Measurements from ENCODE around the gene CPS1. TPM values are rescaled to one million over a fixed set of nuclear protein-coding genes. Genes with fewer than 3 reads are reported as not detected.

The CPS1 gene
- polyA plus RNA-seq, 3 donors = 0.74 to 2.7 (median 0.79) TPM

DNA sequence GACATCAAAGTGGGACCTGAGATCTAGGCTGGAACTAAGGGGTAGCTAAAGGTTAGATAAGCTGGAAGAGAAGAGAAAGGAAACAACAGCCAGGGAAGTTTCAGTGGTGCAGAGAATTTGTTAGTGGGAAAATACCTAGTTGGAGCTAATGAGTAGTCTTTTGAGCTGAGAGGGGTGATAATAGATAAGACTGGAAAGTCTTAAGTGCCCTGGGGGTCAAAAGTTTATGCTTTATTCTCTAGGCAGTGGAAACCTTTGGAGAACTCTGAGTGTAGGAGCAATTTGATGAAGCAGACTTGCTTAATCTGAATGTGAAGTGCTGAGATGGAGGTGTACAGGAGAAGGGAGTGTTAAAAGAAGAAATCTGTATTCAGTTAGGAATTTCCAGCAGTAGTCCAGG, 90.8 kb downstream of the CPS1 start:
- no peak overlapping the region for H3K27ac ChIP-seq (ENCODE audit: low read depth, low read length)

GRCh38 chr2:210654091-210654490, 97.7 kb downstream of the CPS1 start:
- no peak overlapping the region for H3K27ac ChIP-seq (ENCODE audit: low read depth, low read length)
- 75 to 83% (median 78%) methylated on average over 1 of the region's 1 CpG for WGBS, 3 donors

DNA sequence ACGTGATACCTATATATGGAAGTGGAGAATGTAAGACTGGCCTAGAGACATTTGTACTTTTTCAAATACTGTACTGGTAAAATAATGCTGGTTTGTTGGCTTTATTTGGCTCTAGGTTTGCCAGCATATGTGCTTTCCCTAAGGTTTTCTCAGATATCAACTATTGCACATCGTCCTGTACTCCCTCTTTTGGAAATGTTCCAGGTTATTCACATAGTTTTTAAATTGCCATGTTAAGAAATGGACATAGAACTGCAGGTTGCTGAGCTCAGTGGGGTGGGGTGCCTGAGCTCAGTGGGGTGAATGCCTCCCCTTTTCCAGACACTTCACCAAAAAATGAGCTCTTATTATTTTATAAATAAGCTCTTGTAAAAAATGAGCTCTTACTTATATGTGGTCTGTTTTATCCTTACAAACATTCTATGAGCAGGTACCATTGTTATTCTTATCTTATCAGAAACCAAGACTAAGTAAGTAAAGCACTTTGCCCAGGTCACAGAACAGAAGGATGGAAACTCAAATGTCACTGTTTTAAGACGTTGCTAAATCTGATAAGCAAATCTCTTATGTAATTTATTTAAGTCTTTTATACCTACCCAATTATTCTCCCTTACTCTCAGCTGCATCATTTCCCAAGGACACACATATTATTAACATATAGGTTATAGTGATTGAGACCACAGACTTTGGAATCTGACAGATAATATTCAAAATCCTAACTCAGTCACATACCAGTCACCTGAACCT, 99.0 kb downstream of the CPS1 start:
- WGBS, 3 donors = 28 to 34% (median 28%) methylated on average over 3 of the region's 3 CpGs
- no peak overlapping the region for H3K27ac ChIP-seq (ENCODE audit: low read depth, low read length)

DNA sequence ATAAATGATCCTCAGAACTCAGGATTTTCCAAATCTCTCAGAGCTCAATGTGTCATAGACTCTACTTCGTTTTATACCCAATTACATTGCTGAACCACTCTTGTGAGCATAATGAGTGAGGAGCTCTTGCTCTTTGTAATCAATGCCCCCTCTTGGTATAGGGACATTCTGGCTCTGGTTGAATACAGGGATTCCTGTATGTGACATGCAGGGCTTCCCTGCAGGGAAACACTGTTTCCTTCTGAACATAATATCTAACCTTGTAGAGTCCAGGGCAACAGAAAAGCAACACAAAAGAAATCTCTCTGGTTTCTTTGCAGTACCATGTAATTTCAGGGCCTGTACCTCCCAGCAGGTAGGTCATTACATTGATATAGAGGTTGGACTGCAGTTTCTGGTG, 101.5 kb downstream of the CPS1 start:
- 75 to 88% (median 80%) methylated on average over 1 of the region's 1 CpG for WGBS, 3 donors
- H3K27ac ChIP-seq (ENCODE audit: low read depth, low read length) = no peak overlapping the region

DNA sequence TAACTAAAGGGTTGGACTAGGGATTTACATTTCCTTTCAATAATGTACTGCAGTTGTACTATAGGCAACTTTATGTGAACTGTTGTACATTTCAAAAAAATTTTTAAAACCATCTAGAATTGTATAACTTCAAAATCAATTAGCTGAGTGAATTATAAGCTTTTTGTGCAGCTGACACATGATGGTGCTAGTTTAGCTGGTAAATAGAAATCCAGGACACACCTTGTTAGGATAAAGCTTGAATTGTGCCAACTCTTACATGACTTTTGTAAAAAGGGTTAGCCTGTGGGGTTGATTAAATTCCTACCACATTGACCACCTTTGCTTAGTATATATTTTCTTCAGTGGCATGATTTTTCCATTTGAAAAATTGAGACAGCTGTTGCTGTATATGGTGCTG, 104.4 kb downstream of the CPS1 start:
- no peak overlapping the region for H3K27ac ChIP-seq (ENCODE audit: low read depth, low read length)

DNA sequence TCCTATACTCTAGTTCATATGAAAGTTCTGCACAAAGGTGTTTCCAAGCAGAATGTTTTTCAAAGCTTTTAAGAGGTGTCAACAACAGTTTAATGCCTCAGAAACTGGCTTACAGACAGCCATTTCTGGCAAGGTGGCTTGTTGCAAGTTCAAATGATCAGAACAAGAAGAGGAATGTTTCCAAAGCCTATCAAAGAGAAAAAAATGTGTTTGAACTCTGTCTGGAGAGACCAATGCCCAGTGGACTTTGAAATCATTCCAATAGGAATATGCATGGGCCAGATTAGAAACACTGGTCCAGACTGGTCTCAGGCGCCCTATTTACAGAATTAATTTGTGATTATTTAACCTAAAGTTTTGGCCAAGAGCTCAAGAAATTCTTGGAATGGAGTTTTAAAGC, 106.2 kb downstream of the CPS1 start:
- no peak overlapping the region for H3K27ac ChIP-seq (ENCODE audit: low read depth, low read length)
- WGBS, 3 donors = 12 to 48% (median 45%) methylated on average over 1 of the region's 1 CpG

DNA sequence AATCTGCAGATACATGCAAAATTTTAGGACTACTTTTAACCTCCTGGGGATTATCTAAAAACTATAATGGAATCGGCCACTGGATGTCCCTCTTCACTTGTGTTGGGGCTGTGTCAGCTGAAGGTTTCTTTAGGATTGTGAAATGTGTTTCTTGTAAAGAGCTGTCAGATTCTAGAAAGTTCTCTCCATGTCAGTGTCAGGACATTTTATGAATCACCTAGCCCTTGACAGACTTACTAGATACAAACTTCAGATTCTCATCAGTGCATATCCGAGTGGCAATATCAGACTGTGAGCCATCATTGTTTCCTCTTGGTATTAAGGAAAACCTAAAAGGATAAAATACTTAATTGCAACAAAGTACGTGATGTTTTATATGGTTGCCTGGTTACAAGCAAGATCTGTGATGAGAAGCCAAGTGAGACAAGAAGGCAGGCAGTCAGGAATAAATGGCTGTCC, 107.3 kb downstream of the CPS1 start:
- 34 to 48% (median 41%) methylated on average over 3 of the region's 3 CpGs for WGBS, 3 donors

GRCh38 chr2:210667711-210668110, 111.3 kb downstream of the CPS1 start:
- no peak overlapping the region for H3K27ac ChIP-seq (ENCODE audit: low read depth, low read length)
- 74 to 90% (median 83%) methylated on average over 5 of the region's 5 CpGs for WGBS, 3 donors

More for the DNA sequence above, 107.3 kb downstream of the CPS1 start:
- no peak overlapping the region for H3K27ac ChIP-seq (ENCODE audit: low read depth, low read length)

DNA sequence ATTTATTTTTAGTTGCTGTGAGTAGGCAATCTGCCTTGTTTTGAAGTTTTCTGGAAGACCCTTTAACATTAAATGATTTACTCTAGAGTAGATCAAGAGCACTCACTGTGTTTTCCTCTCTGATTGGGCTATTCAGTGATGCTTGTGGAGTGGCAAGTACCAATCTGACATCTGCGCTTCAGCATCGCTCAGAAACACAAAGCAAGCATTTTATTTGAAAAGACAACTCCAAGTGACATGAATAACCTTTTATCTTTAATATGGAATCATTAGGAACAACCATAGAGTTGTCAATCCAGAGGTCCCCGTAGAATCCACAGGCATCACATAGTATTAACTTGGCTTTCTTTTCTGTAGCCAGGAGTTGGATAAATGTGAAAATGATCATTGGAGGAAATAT, 114.7 kb downstream of the CPS1 start:
- no peak overlapping the region for H3K27ac ChIP-seq (ENCODE audit: low read depth, low read length)
- 89 to 92% (median 89%) methylated on average over 3 of the region's 3 CpGs for WGBS, 3 donors

GRCh38 chr2:210673117-210673516, 116.7 kb downstream of the CPS1 start:
- WGBS, 3 donors = 76 to 81% (median 78%) methylated on average over 1 of the region's 1 CpG
- H3K27ac ChIP-seq (ENCODE audit: low read depth, low read length) = no peak overlapping the region

DNA sequence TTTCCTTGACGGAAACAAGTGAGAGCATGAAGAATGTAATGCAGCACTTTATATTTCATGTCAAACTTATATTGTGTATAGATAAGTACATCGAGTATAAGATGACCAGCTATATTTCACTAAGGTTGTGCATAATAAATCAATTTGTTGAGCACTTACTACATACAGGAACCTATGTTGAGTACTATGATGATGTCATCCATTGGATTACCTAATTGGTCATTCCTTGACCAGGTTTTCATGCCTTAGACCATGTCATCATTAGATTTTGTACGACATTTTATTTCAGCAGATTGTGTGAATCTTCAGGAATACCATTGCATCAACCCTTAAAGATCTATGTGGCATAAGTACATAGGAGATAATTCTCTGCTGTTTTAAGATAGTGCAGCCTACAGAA, 119.7 kb downstream of the CPS1 start:
- H3K27ac ChIP-seq (ENCODE audit: low read depth, low read length) = no peak overlapping the region
- 81 to 93% (median 83%) methylated on average over 3 of the region's 3 CpGs for WGBS, 3 donors

GRCh38 chr2:210681491-210681890, 125.1 kb downstream of the CPS1 start:
- no peak overlapping the region for H3K27ac ChIP-seq (ENCODE audit: low read depth, low read length)

- 69 to 82% (median 80%) methylated on average over 3 of the region's 3 CpGs for WGBS, 3 donors
- no peak overlapping the region for H3K27ac ChIP-seq (ENCODE audit: low read depth, low read length)
These were observed 130.0 kb downstream of the CPS1 start for GRCh38 chr2:210686401-210686800.

DNA sequence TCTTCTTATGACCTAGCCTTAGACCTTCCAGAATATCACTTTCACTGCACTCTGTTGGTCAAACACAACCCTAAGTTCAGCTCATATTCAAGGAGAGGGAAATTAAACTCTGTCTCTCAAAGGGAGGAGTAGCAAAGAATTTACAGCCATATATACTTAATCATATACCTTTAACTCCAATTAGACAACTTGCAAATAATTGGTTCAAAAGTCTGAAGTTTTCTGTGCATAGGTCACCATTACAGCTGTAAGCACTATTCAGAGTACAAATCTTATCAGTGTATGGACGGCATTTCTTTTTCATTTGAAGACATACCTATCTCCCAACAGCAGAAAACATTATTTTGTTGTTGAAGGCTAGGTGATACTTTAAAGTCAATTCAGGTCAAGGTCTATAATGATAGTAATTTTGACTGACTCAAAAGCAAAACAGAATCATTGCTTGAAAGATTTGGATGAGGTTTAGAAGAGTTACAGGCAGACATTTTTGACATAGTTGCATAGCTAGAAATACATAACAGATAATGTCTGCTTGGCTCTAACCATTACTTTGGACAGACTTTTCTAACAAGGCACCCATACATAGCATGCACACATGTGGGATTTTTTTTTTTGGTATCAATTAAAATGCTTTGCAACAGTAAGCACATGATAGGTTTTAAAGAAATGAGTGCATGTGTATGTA, 131.5 kb downstream of the CPS1 start:
- WGBS, 3 donors = 63 to 79% (median 68%) methylated on average over 1 of the region's 1 CpG
- no peak overlapping the region for H3K27ac ChIP-seq (ENCODE audit: low read depth, low read length)

- 71 to 84% (median 75%) methylated on average over 2 of the region's 2 CpGs for WGBS, 3 donors
These were observed 151.5 kb downstream of the CPS1 start for GRCh38 chr2:210707900-210708299.

GRCh38 chr2:210713122-210713521, 156.7 kb downstream of the CPS1 start:
- no peak overlapping the region for H3K27ac ChIP-seq (ENCODE audit: low read depth, low read length)
- 37 to 94% (median 64%) methylated on average over 2 of the region's 2 CpGs for WGBS, 3 donors

More at GRCh38 chr2:210707900-210708299, 151.5 kb downstream of the CPS1 start:
- no peak overlapping the region for H3K27ac ChIP-seq (ENCODE audit: low read depth, low read length)

DNA sequence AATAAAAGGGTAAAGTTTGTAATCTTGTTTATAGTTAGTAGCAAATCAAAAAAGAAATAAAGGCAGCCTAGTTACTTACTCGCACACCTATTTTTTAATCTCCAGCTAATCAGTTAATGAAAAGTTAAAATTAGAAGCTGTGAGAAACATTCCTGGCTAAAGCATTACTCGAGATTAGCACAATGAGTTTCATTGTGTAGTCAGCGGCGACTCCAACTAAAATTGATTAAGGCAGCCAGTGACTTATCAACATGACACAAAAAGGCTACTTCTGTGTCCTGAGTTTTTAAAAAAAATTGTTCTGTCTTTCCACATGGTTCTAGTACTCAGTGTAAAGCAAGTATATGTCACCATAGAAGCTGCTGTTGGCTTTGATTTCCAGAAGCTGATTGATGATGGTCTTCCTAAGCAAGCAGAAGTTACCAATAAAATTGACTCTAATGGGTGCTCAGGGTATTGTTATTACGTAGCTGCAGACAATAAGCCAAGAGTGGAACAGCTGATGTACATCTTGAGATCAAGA, 159.2 kb downstream of the CPS1 start:
- WGBS, 3 donors = 28 to 66% (median 58%) methylated on average over 5 of the region's 5 CpGs
- no peak overlapping the region for H3K27ac ChIP-seq (ENCODE audit: low read depth, low read length)

DNA sequence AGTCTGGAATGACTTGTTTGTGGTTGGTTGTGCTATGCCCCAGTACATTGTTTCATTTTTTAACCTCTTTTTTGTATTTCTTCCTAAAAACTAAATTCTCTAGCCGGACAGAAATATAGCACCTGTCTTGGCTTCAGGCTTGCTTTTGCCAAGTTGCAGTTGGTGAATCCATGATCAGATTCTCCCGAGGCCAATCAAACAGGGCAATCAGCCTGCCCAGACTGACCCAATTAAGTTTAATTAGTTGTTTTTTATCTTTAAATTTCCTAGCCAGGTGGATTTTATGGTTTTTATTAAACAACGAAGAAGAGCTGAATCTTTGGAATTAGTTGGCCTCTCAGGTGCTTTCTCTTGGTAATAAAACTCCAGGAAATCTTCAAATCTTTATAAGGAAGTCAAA, 162.1 kb downstream of the CPS1 start:
- no peak overlapping the region for H3K27ac ChIP-seq (ENCODE audit: low read depth, low read length)
- WGBS, 3 donors = 53 to 73% (median 64%) methylated on average over 3 of the region's 3 CpGs

DNA sequence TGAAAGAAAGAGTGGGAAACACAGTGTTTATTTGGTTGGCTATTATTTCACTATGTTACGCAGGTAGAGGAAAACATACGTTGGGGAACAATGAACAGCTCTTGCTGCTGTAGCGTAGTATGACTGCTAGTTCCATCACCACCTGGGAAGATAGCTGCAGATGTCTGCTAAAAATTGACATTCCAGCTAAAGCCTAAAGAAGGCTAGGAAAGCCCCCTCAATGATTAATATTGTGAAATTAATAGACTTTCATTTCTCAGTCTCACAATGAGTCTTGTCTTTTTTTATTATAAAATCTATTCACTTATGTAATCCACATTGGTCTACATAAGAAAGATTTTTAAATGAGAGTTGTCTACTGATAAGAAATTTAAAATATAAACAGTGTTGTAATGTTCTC, 165.7 kb downstream of the CPS1 start:
- no peak overlapping the region for H3K27ac ChIP-seq (ENCODE audit: low read depth, low read length)
- WGBS, 3 donors = 82 to 99% (median 96%) methylated on average over 3 of the region's 3 CpGs

DNA sequence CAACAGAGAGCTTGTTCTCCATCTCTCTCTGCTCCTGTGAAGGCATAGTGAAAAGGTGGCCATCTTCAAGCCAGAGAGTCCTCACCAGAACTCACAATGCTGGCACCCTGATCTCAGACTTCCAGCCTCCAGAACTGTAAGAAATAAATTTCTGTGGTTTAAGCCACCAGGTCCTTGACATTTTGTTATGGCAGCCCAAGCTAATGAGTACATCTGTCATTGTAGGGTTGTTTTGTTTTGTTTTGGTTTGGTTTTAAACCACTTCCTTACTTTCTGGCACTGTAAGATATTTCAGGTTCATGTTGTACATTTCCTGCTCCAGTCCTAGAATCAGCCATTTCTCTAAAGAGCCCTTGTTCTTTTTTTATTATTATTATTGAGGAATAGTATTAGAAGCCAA, 171.2 kb downstream of the CPS1 start:
- no peak overlapping the region for H3K27ac ChIP-seq (ENCODE audit: low read depth, low read length)
